Panc1 (cell line): ENCODE data around the gene BCKDHA. TPM values are rescaled to one million over a fixed set of nuclear protein-coding genes. Genes with fewer than 3 reads are reported as not detected.

ENCODE experiments used
- ATAC-seq: fragments of 200-7000 bp; cut with Tn5 transposase; 2 replicates; pipeline ENCODE4 v1.9.1; 2020; ENCODE audit warnings: mild to moderate bottlenecking, moderate library complexity
- BruUV-seq: library from RNA; stranded (reverse); fragments of 400-500 nt; replicated peaks from 2 replicates; lab custom pipeline; 2021; lab: Mats Ljungman, UMichigan
- CTCF ChIA-PET: fragments of 300-600 bp; sonication (Branson Sonifier 250); formaldehyde crosslinking; loops from one replicate; lab custom pipeline; 2022; ENCODE audit warnings: antibody characterized with exemption; lab: Charles Lee
- POLR2A ChIA-PET: fragments of 300-600 bp; sonication (Branson Sonifier 250); formaldehyde crosslinking; loops from one replicate; lab custom pipeline; 2022; ENCODE audit warnings: antibody characterized with exemption; lab: Charles Lee
- DNase-seq: peaks from one replicate; pipeline ENCODE4 v3.0.0-alpha.2; 2010; ENCODE audit warnings: low read depth, low spot score
- H3K27ac ChIP-seq: 2 replicates; pipeline ENCODE4 v1.5.1; 2011; ENCODE audit warnings: mild to moderate bottlenecking, low read length, inconsistent platforms
- H3K27me3 ChIP-seq: fragments of 200-500 bp; sonication (Bioruptor generic); 2 replicates; pipeline ENCODE4 v1.6.0; 2014; ENCODE audit warnings: low read length, inconsistent platforms; ENCODE audit not compliant: control insufficient read depth, insufficient read depth
- H3K36me3 ChIP-seq: fragments of 200-500 bp; sonication (Bioruptor generic); 2 replicates; pipeline ENCODE4 v1.5.1; 2014; ENCODE audit warnings: inconsistent platforms, mild to moderate bottlenecking, low read length, moderate library complexity; ENCODE audit not compliant: control insufficient read depth, insufficient read depth
- H3K4me1 ChIP-seq: 2 replicates; pipeline ENCODE4 v1.5.1; 2011; ENCODE audit warnings: inconsistent platforms, mild to moderate bottlenecking, low read length, moderate library complexity; ENCODE audit not compliant: control insufficient read depth, insufficient read depth
- H3K4me3 ChIP-seq, 2 experiments: 2 replicates each; pipeline ENCODE4 v1.5.1; 2011 to 2012; ENCODE audit warnings: low read depth in 2 of 2, low read length in 2 of 2, mild to moderate bottlenecking in 2 of 2, inconsistent platforms in 1 of 2, moderate library complexity in 1 of 2
- H3K9me3 ChIP-seq: fragments of 200-500 bp; sonication (Bioruptor generic); 2 replicates; pipeline ENCODE4 v1.5.1; 2014; ENCODE audit warnings: low read depth, mild to moderate bottlenecking, inconsistent platforms, low read length, moderate library complexity; ENCODE audit not compliant: control insufficient read depth, insufficient read depth
- CTCF ChIP-seq: fragments of 450-650 bp; IDR thresholded peaks from 2 replicates; pipeline ENCODE4 v1.5.1; 2017; ENCODE audit warnings: mild to moderate bottlenecking
- POLR2AphosphoS5 ChIP-seq: IDR thresholded peaks from 2 replicates; pipeline ENCODE4 v1.6.1; 2012; ENCODE audit warnings: mild to moderate bottlenecking, low read depth, low read length, moderate library complexity
- REST ChIP-seq, 2 experiments: IDR thresholded peaks; 2 replicates each; pipeline ENCODE4 v1.6.1; 2011 to 2012; ENCODE audit warnings: low read depth in 2 of 2, control low read depth in 1 of 2, low read length in 1 of 2, mild to moderate bottlenecking in 1 of 2, moderate library complexity in 1 of 2; ENCODE audit not compliant: insufficient read depth in 1 of 2
- SIN3A ChIP-seq: IDR thresholded peaks from 2 replicates; pipeline ENCODE4 v1.6.1; 2012; ENCODE audit warnings: low read depth, mild to moderate bottlenecking, low read length, moderate library complexity, borderline replicate concordance; ENCODE audit not compliant: insufficient read depth
- TCF7L2 ChIP-seq: IDR thresholded peaks from 2 replicates; pipeline ENCODE4 v1.6.1; 2011; ENCODE audit warnings: mild to moderate bottlenecking, low read depth, low read length, inconsistent platforms
- in situ Hi-C: cut with HindIII; loops from 2 replicates; pipeline ENCODE4 v1.10.0; 2016; ENCODE audit warnings: low sequenced_read_pairs, low pct_unique_long_range_greater_than_20kb
- intact Hi-C: fragments of 100-400 bp; cut with micrococcal nuclease; formaldehyde crosslinking; loops from one replicate; pipeline ENCODE4 v1.10.0; 2022; ENCODE audit not compliant: unreplicated experiment
- total RNA-seq: library from RNA; stranded (reverse); gene quantifications from one replicate; pipeline ENCODE4 v1.2.1, GENCODE V29; 2021; ENCODE audit not compliant: unreplicated experiment

BCKDHA gene
- total RNA-seq, 1 experiment from 2014 or later: 11.2 TPM

- ATAC-seq: no peak
- CTCF ChIA-PET: no interaction called here
Measured at GRCh38 chr19:41421973-41422372, 24.4 kb downstream of the BCKDHA start.

GRCh38 chr19:41422456-41422855 lies 24.8 kb downstream of the BCKDHA start:
- no TSS peak for BruUV-seq
- ATAC-seq (no peak), DNase-seq (no peak)
- CTCF ChIA-PET: no interaction called here
- H3K27ac ChIP-seq: no peak overlapping the region
- in situ Hi-C loops (no loop called here), intact Hi-C loops (no loop called here)
- POLR2A ChIA-PET: no interaction called here
- no peak overlapping the region for H3K4me3 ChIP-seq
- no peaks in the 10 kb centered on the region for H3K4me1 ChIP-seq
- H3K27me3 ChIP-seq: no peaks in the 10 kb centered on the region
- no peak for TF ChIP-seq CTCF
- no peak for TF ChIP-seq SIN3A
- TF ChIP-seq TCF7L2: no peak
- no peak for TF ChIP-seq REST (IDR thresholded peaks at IDR 0.05; ENCODE audit: insufficient read depth in 1 of 2, low read depth in 2 of 2, low read length in 1 of 2)
- TF ChIP-seq POLR2AphosphoS5: no peak
- H3K9me3 ChIP-seq: no peaks in the 10 kb centered on the region
- H3K36me3 ChIP-seq: no peaks in the 10 kb centered on the region

More at GRCh38 chr19:41421973-41422372, 24.4 kb downstream of the BCKDHA start:
- Histone ChIP-seq H3K4me3 (no peak overlapping the region), H3K36me3 (no peaks in the 10 kb centered on the region), H3K27me3 (no peaks in the 10 kb centered on the region), H3K9me3 (no peaks in the 10 kb centered on the region), H3K4me1 (no peaks in the 10 kb centered on the region), H3K27ac (no peak overlapping the region)
- TF ChIP-seq REST (IDR thresholded peaks at IDR 0.05; ENCODE audit: insufficient read depth in 1 of 2, low read depth in 2 of 2, low read length in 1 of 2): no peak
- TF ChIP-seq TCF7L2: no peak
- TF ChIP-seq SIN3A: no peak
- no peak for TF ChIP-seq CTCF
- no peak for TF ChIP-seq POLR2AphosphoS5
- intact Hi-C loops: no loop called here
- in situ Hi-C loops: no loop called here
- no peak for DNase-seq
- no TSS peak for BruUV-seq
- POLR2A ChIA-PET: no interaction called here
